GM19395 (cell line): Measurements from ENCODE around the gene ISYNA1.
A peak's percentile ranks its signal among the peaks of the same experiment; 100 is the strongest.

Experiments
- ATAC-seq: cut with Tn5 transposase; IDR thresholded peaks from one replicate; pipeline ENCODE4 v1.9.1; 2021; ENCODE audit warnings: mild to moderate bottlenecking, moderate library complexity; ENCODE audit not compliant: unreplicated experiment

The ISYNA1 gene

DNA sequence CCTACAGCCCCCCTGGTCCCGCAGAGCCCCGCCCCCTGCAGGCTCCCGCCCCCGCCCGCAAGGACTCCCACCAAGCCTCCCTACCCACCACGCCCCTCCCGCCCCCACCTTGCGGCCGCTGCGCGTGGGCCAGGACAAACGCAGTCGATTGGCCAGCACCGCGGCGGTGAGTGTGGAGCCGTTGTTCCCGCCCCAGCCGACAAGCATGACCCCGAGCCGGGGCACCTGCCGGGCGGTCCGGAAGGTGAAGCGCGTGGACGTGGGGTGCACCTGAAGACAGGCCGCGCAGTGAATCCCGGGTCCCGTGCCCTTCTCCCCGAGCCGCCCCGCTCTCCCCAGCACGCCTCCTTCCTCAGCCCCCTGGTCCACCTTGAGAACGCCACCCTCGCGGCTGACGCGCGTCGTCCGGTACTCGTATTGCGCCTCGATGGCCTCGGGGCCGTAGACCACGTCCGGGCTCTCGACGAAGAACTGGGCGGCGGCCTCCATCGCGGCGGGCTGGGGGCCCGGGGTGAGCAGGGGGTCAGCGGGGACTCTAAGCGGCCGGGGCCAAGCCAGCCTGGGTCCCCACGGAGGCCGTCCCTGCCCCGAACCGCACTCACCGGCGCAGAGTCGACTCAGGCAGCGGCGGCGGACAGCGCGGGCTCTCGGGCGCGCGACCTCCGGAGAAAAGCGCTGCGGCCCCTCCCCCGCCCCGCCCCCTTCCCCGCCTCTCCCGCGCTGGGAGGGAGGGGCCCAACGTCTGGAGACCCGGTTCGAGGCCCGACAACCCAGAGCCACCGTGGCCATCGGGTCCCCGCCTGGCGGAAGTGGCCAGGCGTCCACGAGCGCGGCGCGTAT lies at the start of gene ISYNA1:
ISYNA1 (minus strand) TSS at position 643 of the 840 bp plus-strand sequence; CDS start at position 489, 154 bp downstream.
- ATAC-seq: no peak

DNA sequence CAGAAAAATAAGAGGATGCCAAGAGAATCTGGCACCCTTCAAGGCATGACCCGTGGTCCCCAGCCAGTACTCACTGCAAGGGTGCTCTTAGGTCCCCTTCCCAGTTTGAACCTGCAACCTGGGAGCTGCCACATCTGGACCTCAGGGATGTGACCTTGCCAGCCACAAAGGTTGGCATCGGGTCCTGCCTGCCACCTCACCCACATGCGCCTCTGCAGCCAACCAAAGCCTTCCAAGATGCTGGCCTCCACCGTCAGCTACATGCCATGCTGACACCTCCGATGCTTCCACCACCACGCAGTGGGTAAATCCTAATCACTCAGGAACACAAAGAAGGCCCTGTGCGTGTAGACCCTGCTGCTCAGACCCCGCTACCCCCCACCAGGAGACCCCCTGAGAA lies 48.8 kb upstream of the ISYNA1 start:
- no peak for ATAC-seq

DNA sequence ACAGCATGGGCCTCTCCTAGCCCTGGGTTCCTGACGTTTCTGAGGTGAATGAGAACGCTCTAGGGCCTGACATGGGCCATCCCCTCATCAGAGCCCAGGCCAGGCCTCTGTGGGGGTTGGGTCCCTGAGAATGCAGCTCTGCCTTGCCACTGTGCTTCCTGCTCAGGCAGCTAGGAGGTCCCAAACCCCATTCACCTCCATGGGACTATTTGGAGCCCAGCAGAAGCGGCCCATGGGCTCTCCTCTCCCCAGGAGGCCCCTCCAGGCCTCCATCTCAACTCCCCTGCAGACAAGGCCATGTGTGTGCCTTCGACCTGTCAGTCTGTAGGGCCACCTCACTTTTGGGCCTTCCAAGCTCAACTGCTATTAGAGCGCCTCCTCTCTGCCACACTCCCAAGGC lies 47.1 kb upstream of the ISYNA1 start:
- ATAC-seq: no peak

DNA sequence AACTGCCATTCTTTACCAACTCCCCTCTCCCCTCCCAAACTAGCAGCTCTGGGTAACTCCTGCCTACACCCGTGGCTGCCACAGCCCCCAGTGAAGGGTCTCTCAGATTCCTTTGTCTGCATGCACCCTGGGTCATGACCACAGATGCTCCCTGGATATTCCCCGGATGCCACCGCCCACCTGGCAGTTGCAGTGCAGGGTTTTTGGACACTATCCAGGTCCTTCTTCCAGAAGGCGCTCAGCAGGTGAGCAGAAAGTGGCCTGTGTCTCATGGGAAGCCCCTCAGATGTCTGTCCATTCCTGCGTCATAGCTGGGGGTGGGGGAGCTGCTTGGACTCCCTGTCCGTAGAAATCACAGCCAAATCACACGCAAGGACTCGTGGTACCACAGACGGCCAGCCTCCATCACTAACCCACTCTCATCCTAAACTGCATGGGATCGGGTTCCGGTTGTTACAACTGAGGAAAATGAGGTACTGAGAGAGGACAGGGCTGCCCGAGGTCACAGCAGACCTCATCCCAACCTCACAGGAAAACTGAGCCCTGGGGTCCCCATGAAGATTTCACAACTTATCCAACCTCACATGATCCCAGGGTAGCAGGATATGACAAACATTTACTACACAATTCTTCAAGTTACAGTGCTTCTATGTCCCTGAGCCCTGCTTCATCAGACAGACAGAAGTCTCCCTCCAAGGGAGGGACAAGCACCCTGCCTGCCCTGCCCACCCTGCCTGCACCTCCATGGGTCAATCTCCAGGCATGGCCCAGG lies 45.4 kb upstream of the ISYNA1 start:
- no peak for ATAC-seq

DNA sequence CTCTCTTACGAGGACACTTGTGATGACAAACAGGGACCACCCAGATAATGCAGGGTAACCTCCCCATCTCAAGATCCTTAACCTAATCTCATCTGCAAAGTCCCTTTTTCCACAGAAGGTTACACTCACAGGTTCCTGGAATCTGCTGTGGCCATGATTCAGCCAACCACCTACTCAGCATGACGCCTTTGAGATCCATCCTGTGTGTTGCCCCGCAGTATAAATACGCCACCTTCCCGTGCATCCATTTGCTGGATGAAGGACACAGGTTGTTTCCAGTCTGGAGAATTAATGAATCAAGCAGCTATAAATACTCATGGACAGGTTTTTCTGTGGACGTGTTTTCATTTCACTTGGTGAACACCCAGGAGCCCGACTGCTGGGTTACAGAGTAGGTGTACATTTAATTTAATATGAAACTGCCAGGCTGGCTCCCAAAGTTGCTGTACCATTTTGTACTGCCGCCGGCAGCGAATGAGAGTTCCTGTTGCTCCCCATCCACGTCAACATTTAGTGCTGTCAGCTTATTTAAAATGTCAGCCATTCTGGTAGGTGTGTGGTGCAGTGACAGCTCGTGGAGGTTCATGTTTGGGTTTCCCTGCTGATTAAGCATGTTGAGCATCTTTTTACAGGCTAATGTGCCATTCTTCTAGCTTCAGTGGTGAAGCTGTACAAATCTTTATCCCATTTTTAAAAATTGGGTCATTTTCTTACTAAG lies 43.7 kb upstream of the ISYNA1 start:
- ATAC-seq: no peak

DNA sequence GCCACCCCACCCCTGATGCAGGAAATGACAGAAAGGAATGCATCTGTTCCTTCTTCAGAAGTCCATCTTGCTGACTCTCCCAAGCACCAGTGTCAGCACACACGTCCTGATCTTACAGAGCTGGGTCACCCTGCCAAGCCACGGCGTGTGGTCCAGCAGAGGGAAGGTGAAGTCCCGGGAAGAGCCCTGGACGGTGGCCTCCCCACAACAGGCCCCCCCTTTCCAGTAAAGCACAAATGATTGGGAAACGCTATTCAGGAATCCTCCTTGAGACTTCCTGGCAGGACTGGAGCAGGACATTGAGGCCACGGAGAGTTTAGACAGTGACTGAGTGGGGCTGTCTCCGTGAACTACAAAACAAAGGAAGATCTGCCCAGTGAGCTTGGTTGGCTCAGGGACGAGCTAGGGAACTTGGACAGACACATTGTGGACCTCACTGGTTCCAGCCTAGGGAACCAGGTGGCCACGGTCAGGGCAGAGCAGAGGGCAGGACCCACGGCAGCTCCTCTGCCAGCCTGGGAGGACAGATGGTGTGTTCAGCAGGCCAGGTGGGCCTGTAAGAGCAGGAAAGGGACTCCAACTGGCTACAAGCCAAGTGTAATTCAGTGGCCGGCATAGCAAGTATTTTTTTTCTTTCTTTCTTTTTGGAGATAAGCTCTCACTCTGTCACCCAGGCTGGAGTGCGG lies 42.2 kb upstream of the ISYNA1 start:
- no peak for ATAC-seq

DNA sequence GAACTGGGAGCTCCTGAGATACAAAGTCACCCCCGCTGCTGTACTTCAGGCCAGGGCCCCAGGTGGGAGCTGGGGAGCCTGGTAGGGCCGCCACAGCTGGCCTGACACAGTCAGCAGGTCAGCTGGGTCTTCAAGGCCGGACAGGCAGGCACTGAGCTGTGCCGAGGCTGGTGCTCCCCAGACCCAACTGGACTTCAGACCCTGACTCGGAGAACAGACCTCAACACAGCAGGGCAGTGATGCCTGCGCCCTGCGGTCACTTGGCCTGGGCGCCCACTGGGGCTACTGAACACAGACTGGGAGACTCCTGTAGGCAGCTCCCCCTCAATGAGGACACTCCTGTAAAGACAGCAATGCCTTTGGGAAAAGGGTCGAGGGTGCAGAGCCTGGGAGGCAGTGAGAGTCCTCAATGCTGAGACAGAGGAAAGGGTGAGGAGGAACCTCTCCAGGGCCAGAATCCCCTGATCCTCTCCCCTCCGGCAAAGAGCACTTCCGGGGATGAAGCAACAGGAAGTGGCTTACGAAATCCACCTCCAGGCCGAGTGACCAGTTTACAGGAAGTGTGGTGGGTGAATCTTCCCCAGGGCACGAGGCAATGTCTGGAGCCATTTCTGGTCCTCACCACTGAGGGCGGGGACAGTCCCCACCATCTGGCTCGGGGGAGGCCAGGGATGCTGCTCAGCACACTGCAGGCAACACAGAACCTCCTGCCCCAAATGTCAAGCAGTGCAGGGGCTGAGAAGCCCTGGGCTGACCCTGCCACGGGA lies 40.8 kb upstream of the ISYNA1 start:
- ATAC-seq: peak; percentile 75

DNA sequence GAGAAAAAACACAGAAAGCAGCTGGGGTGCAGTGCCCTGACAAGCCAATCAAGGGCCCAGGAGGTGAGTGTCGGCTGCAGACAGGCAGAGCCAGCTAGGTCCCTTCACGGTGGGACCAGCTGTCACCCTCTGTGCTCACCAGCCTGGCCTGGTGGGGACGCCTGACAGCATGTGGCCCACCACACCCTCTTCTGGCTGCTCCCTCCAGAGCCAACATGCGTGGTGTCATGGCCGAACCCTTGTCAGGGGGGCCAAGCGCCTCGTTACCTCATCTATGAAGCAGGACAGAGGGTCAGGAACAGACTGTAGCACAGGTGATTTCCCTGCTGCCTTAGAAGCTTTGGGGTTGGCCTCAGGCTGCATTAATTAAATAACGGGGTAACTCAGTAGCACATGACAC lies 40.0 kb upstream of the ISYNA1 start:
- ATAC-seq: no peak

DNA sequence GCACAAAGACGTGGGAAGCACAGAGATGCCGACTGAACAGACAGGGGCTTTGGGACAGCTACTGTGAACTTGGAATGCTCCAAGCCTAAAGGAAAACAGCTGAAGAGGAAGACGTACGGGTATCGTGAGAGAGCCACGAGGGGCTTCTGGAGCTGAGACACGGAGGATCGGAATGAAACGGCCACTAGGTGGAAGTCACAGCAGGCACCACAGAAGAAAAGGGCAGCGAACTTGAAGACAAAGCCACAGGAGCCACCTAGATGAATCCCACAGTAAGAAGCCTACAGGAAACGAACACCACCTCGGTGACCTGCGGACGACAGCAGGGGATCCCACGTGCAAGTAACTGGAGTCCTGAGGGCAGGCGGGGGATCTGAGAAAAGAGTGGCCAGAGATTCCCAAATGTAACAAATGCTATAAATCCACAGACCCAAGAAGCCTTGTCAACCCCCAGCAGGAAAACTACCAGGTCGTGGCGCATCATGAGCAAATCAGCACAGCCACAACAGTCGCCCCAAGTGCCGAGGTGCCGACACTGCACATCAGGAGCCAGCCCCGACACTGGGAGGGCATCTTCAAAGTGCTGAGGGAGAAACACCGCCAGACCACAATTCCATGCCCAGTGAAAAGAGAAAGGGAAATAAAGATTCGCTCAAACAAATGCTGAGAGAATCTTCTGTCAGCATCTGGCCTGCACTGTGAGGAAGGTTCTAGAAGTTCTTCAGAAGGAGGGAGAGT lies 39.3 kb upstream of the ISYNA1 start:
- no peak for ATAC-seq

DNA sequence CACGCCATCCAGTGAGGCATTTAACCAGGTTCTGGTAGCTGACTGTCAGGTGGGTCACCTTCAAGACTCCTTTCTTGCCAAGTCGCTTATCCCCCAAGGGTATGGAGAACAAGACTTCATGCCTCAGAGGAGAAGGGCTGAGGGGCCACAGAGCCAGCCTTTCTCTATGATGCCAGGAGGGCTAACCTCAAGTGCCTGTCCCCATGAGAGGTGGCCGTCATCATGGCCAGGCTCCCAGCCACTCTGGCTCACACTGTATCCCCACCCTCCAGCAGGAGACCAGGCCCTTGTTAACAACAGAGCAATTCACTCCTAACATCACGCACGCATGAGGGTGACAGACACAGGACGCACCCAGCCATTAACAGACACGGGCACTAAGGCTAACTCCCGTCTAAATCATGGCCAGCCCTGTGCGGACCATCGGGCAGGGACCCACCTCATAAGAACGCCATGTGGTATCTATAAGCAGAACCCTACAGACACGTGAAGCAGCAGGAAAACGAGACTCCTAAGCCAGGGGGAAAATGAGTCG lies 38.6 kb upstream of the ISYNA1 start:
- ATAC-seq: no peak

DNA sequence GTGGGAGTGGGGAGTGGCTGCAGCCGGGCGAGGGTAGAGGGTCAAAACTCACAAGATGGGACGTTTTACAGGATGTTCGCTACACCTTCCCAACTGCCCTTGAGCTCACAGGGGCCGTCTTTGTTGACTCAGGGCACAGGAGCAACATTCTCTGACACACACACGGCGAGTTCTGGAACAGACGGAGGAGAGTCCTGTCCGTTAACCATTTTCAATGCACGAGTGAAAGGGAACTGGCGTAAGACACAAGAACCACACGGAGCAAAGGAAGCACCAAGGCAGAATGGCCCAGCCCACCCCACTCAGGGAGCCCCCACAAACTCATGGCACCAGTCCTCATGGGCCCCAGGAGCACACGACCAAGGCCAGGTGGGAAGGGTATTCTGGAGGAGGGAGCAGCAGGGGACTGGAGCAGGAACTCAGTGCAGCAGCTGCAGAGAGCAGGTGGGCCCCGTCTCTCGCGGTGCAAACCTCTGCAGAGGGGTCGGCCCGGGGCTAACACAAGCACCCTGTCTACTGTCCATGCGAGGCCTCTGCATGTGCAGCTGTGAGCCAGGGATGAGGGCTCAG lies 37.9 kb upstream of the ISYNA1 start:
- ATAC-seq: no peak

DNA sequence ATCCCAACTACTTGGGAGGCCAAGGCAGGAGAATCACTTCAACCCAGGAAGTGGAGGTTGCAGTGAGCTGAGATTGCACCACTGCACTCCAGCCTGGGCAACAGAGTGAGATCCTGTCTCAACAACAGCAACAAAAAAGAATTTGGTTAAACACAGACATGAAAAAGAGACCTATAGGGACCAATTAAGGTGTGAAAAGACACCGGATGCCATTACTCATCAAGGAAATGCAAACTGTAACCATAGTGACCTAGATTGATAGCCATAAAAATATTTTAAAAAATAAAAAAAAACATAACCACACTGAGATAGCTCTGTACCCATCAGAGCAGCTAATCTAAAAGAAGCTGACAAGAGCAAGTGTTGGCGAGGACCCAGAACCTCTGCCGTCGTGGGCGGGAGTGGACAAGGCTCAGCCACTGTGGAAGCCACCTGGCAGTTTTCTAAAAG lies 37.1 kb upstream of the ISYNA1 start:
- ATAC-seq: no peak

DNA sequence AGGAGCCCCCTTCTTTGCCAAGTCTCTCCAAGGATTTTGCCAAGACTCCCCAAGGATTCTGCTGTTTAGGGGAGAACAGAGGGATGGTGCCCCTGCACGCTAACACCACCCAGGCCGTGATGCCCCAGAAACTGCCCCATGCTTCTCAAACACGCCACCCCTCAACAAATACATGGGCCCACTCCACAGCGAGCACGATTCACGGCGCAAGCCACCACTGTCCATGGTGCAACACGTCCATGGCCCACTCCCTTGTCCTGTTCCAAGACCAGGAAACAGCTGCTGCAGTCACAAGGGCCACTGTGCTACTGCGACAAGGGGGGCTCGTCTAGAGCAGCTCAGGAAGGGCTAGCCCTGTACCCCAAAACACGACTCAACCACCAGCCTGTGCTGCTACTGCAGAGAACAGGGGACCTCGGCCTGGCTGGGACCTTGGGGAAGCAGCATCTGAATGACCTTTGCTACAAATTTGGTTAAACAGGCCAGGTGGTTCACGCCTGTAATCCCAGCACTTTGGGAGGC lies 36.5 kb upstream of the ISYNA1 start:
- ATAC-seq: no peak

DNA sequence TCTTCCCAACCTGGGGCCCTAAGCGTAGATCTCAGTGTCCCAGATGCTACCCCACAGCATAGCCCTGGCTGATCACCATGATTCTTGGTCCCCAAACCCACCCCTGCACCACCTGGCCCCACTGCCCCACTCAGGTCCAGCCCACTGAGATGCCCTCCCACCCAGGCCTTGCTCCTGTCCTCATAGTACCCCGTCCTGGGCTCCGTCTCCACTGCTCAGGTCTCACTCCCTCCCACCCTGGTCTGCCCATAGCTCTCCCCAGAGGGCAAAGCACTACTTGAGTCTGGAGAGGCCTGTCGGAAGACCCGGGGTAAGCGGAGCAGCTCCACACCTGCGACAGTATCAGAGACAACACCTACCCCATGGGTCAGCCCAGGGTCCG lies 35.8 kb upstream of the ISYNA1 start:
- ATAC-seq: no peak

DNA sequence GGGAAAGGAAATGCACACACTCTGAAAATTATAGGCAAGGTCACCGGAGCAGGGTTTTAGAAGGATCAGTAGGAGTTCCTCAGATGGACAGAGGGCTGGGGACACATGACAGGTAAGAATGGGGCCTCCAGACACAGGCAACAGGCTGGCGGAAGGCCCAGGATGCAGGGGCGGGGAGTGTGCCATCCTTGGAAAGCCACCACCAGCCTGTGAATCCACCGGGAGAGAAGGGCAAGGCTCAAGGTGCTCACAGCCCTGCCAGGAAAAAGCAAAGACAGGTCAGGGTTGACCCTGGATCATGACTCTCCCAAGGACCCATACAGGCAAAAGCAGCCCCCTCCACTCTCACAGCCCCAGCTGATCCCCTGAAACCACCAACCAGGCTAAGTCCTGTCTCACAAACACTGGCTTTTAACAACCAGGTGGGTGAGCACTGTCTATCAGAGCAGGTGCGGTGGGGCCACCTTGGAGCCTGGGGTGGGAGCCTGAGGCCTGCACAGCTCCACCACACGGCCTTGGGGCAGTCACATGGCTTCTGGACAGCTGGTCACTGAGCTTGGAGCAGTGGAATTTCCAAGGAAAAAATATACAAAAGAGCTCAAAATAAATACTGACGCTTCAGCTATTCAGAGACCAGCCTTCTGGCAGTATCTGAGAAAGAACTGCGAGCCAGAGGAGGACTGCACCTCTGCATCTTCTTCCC lies 35.2 kb upstream of the ISYNA1 start:
- no peak for ATAC-seq

DNA sequence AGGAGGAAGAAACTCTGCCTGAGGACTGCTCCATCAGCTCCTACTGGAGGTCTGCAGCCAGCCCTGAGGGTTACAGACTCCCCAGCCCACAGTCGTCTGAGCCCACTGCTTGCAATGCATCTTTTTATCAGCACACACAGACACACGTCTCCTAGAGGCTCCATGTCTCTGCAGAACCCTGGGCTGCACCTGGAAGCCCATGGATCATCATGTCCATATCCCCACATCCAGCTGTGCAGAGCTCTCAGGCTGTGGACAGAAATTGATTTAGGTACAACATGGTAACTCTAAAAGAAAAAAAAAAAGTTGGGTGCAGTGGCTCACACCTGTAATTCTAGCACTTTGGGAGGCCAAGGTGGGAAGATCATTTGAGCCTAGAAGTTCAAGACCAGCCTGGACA lies 32.9 kb upstream of the ISYNA1 start:
- ATAC-seq: no peak

DNA sequence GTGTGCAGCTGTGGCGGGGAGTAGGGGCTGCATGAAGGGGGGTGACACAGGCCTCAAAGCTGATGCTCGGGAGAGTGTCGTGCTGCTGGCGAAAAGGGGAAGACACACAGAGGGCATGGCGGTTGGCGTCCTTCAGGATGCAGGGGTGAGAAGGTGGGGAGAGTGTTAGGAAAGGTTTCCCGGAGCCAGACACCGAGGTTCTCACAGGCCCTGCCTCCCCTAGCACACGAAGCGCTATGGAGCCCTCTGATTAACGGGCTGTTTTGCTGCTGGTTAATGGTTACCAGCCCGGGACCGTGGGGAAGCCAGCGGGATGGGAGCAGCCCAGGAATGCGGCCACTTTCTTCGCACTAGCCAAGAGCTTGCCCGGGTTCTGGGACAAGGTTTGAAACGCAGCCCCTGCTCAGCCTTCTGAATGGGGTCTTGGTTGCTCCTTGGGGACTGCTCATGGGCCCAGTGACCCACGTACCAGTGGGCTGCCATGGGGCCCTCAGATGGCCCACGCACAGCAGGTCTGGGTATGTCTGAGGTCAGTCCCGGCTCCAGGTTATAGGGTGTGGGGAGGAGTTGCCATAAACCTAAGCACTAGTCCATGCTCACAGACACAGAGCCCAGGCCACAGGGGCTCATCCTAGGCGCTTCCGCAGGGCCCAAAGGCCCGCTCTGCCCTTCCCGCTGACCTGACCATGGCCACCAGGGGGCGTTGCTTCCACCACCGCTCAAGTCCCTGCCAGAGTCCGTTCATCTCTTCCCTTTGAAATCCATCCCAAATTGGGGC lies 31.3 kb upstream of the ISYNA1 start:
- ATAC-seq: no peak
